ENCODE data around the gene COBLL1.
A peak's percentile ranks its signal among the peaks of the same experiment; 100 is the strongest.

COBLL1 gene

GRCh38 chr2:164852086-164852485 is 10.5 kb upstream of the COBLL1 start:
- no peak for DNase-seq

- no peak for DNase-seq
Measured at GRCh38 chr2:164850235-164850634, 8.6 kb upstream of the COBLL1 start.

GRCh38 chr2:164849506-164849905 is 7.9 kb upstream of the COBLL1 start:
- no peak for DNase-seq

GRCh38 chr2:164847981-164848741 is 6.5 kb upstream of the COBLL1 start:
- DNase-seq, result peak; percentile 98

GRCh38 chr2:164847291-164847690 is 5.7 kb upstream of the COBLL1 start:
- DNase-seq, result no peak

- DNase-seq, result no peak
Measured at GRCh38 chr2:164846276-164846675, 4.7 kb upstream of the COBLL1 start.

GRCh38 chr2:164843346-164843911 is 1.8 kb upstream of the COBLL1 start:
- DNase-seq, result peak; percentile 35

- DNase-seq, result no peak
Measured at GRCh38 chr2:164842624-164842966, 972 bp upstream of the COBLL1 start.

- no peak for DNase-seq
Measured at GRCh38 chr2:164840930-164841718, 499 bp downstream of the COBLL1 start.

GRCh38 chr2:164840458-164840929 is 1.1 kb downstream of the COBLL1 start:
- peak; percentile 72 for DNase-seq

- DNase-seq, result peak; percentile 60
Measured at GRCh38 chr2:164839914-164840457, 1.6 kb downstream of the COBLL1 start.

GRCh38 chr2:164837807-164838206 is 3.8 kb downstream of the COBLL1 start:
- DNase-seq, result no peak

- no peak for DNase-seq
Measured at GRCh38 chr2:164836907-164837306, 4.7 kb downstream of the COBLL1 start.

GRCh38 chr2:164835302-164835701 is 6.3 kb downstream of the COBLL1 start:
- peak; percentile 55 for DNase-seq

GRCh38 chr2:164831887-164832286 is 9.7 kb downstream of the COBLL1 start:
- no peak for DNase-seq

- DNase-seq, result no peak
Measured at GRCh38 chr2:164831180-164831579, 10.4 kb downstream of the COBLL1 start.

GRCh38 chr2:164826293-164827243 is 15.1 kb downstream of the COBLL1 start:
- peak; percentile 72 for DNase-seq

GRCh38 chr2:164824872-164825271 is 16.8 kb downstream of the COBLL1 start:
- DNase-seq, result no peak

GRCh38 chr2:164823126-164823525 is 18.5 kb downstream of the COBLL1 start:
- no peak for DNase-seq

- no peak for DNase-seq
Measured at GRCh38 chr2:164821338-164821737, 20.3 kb downstream of the COBLL1 start.

- no peak for DNase-seq
Measured at GRCh38 chr2:164818149-164819136, 23.2 kb downstream of the COBLL1 start.
